Measurements from ENCODE around the gene ATG4C.

- TF ChIP-seq CTCF (IDR thresholded peaks at IDR 0.05; ENCODE audit: borderline replicate concordance, extremely low read depth, low read length, poor library complexity, severe bottlenecking) (no peak), EZH2 (IDR thresholded peaks at IDR 0.05; ENCODE audit: borderline replicate concordance, low read depth, low read length, severe bottlenecking) (no peak)
These were observed 10.1 kb downstream of the ATG4C start for GRCh38 chr1:62794053-62794452.

Measured in DND-41 (cell line).